Cardiac muscle cell (in vitro differentiated cells and primary cell): Measurements from ENCODE around the gene FADS2. TPM values are rescaled to one million over a fixed set of nuclear protein-coding genes. Genes with fewer than 3 reads are reported as not detected.

Experiments used
- DNase-seq, 2 donors: peaks; one replicate each; pipeline versions ENCODE4 v3.0.0 to v3.0.0-alpha.2; 2010 to 2017; ENCODE audit warnings: low read depth in 1 of 2, low spot score in 1 of 2
- H3K27ac ChIP-seq: fragments of 200-600 bp; sonication (generic); 2 replicates; pipeline ENCODE4 v1.5.1; 2016
- H3K27me3 ChIP-seq: fragments of 200-600 bp; sonication (generic); 2 replicates; pipeline ENCODE4 v1.6.0; 2016; ENCODE audit warnings: control low read depth
- H3K36me3 ChIP-seq: fragments of 200-600 bp; sonication (generic); 2 replicates; pipeline ENCODE4 v1.5.1; 2016; ENCODE audit warnings: control low read depth
- H3K4me1 ChIP-seq: fragments of 200-600 bp; sonication (generic); 2 replicates; pipeline ENCODE4 v1.8.1; 2017; ENCODE audit warnings: low read depth, mild to moderate bottlenecking, mixed run types
- H3K4me3 ChIP-seq: fragments of 200-600 bp; sonication (generic); 2 replicates; pipeline ENCODE4 v1.5.1; 2016; ENCODE audit warnings: mild to moderate bottlenecking
- H3K9me3 ChIP-seq: fragments of 200-600 bp; sonication (generic); 2 replicates; pipeline ENCODE4 v1.5.1; 2017; ENCODE audit warnings: low read depth, mild to moderate bottlenecking, control low read depth
- polyA plus RNA-seq: library from polyadenylated mRNA; unstranded; fragments of >200 nt; fragmentation: Nextera tagmentation; extraction: Ambion mirVana; gene quantifications from 2 replicates; pipeline ENCODE4 v1.2.1, GENCODE V29; 2016
- total RNA-seq: library from RNA; depleted of rRNA; stranded (reverse); fragments of >200 nt; gene quantifications from 2 replicates; pipeline ENCODE4 v1.2.3, GENCODE V29; 2016
- TF ChIP-seq, protein P1 (sequence below): IDR thresholded peaks from 2 replicates; pipeline ENCODE4 v1.5.1; 2012; ENCODE audit warnings: low read depth, mild to moderate bottlenecking, low read length

The FADS2 gene
- total and polyA plus RNA-seq, 2 experiments from 2014 or later, result 103 to 262 TPM

GRCh38 chr11:61874377-61874809 is 46.3 kb downstream of the FADS2 start:
- TF ChIP-seq, protein P1, sequence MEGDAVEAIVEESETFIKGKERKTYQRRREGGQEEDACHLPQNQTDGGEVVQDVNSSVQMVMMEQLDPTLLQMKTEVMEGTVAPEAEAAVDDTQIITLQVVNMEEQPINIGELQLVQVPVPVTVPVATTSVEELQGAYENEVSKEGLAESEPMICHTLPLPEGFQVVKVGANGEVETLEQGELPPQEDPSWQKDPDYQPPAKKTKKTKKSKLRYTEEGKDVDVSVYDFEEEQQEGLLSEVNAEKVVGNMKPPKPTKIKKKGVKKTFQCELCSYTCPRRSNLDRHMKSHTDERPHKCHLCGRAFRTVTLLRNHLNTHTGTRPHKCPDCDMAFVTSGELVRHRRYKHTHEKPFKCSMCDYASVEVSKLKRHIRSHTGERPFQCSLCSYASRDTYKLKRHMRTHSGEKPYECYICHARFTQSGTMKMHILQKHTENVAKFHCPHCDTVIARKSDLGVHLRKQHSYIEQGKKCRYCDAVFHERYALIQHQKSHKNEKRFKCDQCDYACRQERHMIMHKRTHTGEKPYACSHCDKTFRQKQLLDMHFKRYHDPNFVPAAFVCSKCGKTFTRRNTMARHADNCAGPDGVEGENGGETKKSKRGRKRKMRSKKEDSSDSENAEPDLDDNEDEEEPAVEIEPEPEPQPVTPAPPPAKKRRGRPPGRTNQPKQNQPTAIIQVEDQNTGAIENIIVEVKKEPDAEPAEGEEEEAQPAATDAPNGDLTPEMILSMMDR, result no peak
- no peaks in the 10 kb centered on the region for H3K9me3 ChIP-seq
- no peaks in the 10 kb centered on the region for H3K36me3 ChIP-seq
- H3K27ac ChIP-seq, result no peak overlapping the region
- H3K4me1 ChIP-seq, result peaks cover 24% of the 10 kb centered on the region
- no peak for DNase-seq
- no peak overlapping the region for H3K4me3 ChIP-seq
- no peaks in the 10 kb centered on the region for H3K27me3 ChIP-seq

GRCh38 chr11:61874853-61875252 is 46.8 kb downstream of the FADS2 start:
- Histone ChIP-seq H3K4me3 (no peak overlapping the region), H3K27ac (no peak overlapping the region), H3K9me3 (no peaks in the 10 kb centered on the region), H3K27me3 (no peaks in the 10 kb centered on the region), H3K36me3 (no peaks in the 10 kb centered on the region), H3K4me1 (peaks cover 19% of the 10 kb centered on the region)
- no peak for DNase-seq
- TF ChIP-seq, protein P1, result no peak

GRCh38 chr11:61875698-61876097 is 47.6 kb downstream of the FADS2 start:
- Histone ChIP-seq H3K36me3 (no peaks in the 10 kb centered on the region), H3K9me3 (no peaks in the 10 kb centered on the region), H3K27me3 (no peaks in the 10 kb centered on the region), H3K4me3 (no peak overlapping the region), H3K4me1 (peaks cover 11% of the 10 kb centered on the region), H3K27ac (no peak overlapping the region)
- TF ChIP-seq, protein P1, result no peak
- DNase-seq, result no peak

GRCh38 chr11:61879152-61879551 is 51.1 kb downstream of the FADS2 start:
- TF ChIP-seq, protein P1, result no peak
- DNase-seq, result no peak
- Histone ChIP-seq H3K36me3 (no peaks in the 10 kb centered on the region), H3K27ac (no peak overlapping the region), H3K4me3 (no peak overlapping the region), H3K4me1 (no peaks in the 10 kb centered on the region), H3K9me3 (no peaks in the 10 kb centered on the region), H3K27me3 (no peaks in the 10 kb centered on the region)

DNA sequence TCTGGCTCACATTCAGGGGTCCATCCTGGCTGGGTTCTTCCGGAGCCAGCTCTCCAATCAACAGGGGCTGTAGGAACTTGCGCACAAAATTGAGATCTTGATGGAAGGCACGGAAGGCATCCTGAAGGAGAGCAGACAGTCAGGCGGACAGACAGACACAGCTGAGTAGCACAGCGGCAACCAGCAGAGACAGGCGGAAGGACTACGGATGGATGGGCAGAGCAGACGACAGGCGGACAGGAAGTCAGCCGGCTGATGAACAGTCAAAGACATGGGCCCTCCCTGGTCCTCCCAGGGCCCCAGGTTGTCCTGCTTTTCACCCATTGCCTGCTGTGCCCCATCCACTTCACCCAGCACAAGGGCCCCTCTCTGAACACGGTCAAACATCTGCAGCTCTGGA is 51.9 kb downstream of the FADS2 start:
- H3K27ac ChIP-seq, result no peak overlapping the region
- H3K4me3 ChIP-seq, result no peak overlapping the region
- no peaks in the 10 kb centered on the region for H3K9me3 ChIP-seq
- H3K36me3 ChIP-seq, result no peaks in the 10 kb centered on the region
- H3K4me1 ChIP-seq, result no peaks in the 10 kb centered on the region
- no peaks in the 10 kb centered on the region for H3K27me3 ChIP-seq
- TF ChIP-seq, protein P1, result no peak
- DNase-seq, result no peak

DNA sequence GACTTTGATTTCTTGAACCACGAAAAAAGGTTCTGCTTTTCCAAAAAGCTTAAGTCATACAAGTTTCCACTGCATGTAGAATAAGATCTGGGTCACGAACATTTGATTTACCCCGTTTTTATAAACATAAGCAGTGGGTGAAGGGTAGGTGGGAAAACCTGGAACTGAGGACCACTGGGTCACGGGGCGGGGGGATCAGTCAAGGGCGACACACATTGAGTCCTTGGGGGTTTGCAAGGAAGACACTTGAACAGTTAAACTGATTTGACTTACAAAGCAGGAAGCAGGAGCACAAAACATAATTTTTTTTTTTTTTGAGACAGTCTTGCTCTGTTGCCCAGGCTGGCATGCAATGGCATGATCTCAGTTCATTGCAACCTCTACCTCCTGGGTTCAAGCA is 52.4 kb downstream of the FADS2 start:
- H3K9me3 ChIP-seq, result no peaks in the 10 kb centered on the region
- H3K4me3 ChIP-seq, result no peak overlapping the region
- no peaks in the 10 kb centered on the region for H3K36me3 ChIP-seq
- TF ChIP-seq, protein P1, result no peak
- no peaks in the 10 kb centered on the region for H3K27me3 ChIP-seq
- no peak overlapping the region for H3K27ac ChIP-seq
- peaks cover 3% of the 10 kb centered on the region for H3K4me1 ChIP-seq
- DNase-seq, result no peak
